OCI-LY7 (cell line): ENCODE results near the gene FNIP1. TPM values are rescaled to one million over a fixed set of nuclear protein-coding genes. Genes with fewer than 3 reads are reported as not detected.

Experiments used
- BruUV-seq: library from RNA; stranded (reverse); fragments of 400-500 nt; replicated peaks from 2 replicates; lab custom pipeline; 2021; lab: Mats Ljungman, UMichigan
- CTCF ChIA-PET: fragments of 300-600 bp; sonication (Branson Sonifier 250); formaldehyde crosslinking; loops from one replicate; lab custom pipeline; 2022; ENCODE audit warnings: antibody characterized with exemption; ENCODE audit not compliant: unreplicated experiment; lab: Charles Lee
- POLR2A ChIA-PET: fragments of 300-600 bp; sonication (Branson Sonifier 250); formaldehyde crosslinking; loops from one replicate; lab custom pipeline; 2022; ENCODE audit warnings: antibody characterized with exemption; lab: Charles Lee
- DNase-seq: peaks from one replicate; pipeline ENCODE4 v3.0.0-alpha.2; 2015; ENCODE audit warnings: low spot score
- H2AFZ ChIP-seq: fragments of 200-600 bp; sonication (generic), shearing (Covaris generic); 2 replicates; pipeline ENCODE4 v1.6.1; 2014; ENCODE audit warnings: mild to moderate bottlenecking, antibody characterized with exemption, low read length, moderate library complexity
- H3K27ac ChIP-seq: fragments of 200-600 bp; sonication (generic); 2 replicates; pipeline ENCODE4 v1.5.1; 2014; ENCODE audit warnings: mixed run types, low read depth, mild to moderate bottlenecking, moderate library complexity, low read length, inconsistent platforms; ENCODE audit not compliant: poor library complexity, severe bottlenecking
- H3K36me3 ChIP-seq: fragments of 200-600 bp; sonication (generic); 2 replicates; pipeline ENCODE4 v1.6.1; 2014; ENCODE audit warnings: mild to moderate bottlenecking, antibody characterized with exemption, low read length, moderate library complexity, mixed read lengths; ENCODE audit not compliant: insufficient read depth
- H3K4me1 ChIP-seq: fragments of 200-600 bp; sonication (generic); 2 replicates; pipeline ENCODE4 v1.5.1; 2014; ENCODE audit warnings: mild to moderate bottlenecking, low read length; ENCODE audit not compliant: insufficient read depth, poor library complexity, severe bottlenecking
- H3K4me2 ChIP-seq: fragments of 200-600 bp; sonication (generic); 2 replicates; pipeline ENCODE4 v1.6.1; 2014; ENCODE audit warnings: mild to moderate bottlenecking, low read length
- H3K4me3 ChIP-seq: fragments of 200-600 bp; sonication (generic); 2 replicates; pipeline ENCODE4 v1.5.1; 2014; ENCODE audit warnings: mild to moderate bottlenecking, low read depth, low read length; ENCODE audit not compliant: poor library complexity, severe bottlenecking
- H3K79me2 ChIP-seq: fragments of 200-600 bp; sonication (generic); 2 replicates; pipeline ENCODE4 v1.6.1; 2016; ENCODE audit warnings: low read depth, mild to moderate bottlenecking, low read length, moderate library complexity, mixed read lengths; ENCODE audit not compliant: insufficient read depth
- H3K9me2 ChIP-seq: fragments of 200-600 bp; sonication (generic); 2 replicates; pipeline ENCODE4 v1.6.1; 2016; ENCODE audit warnings: mild to moderate bottlenecking, low read length, mixed read lengths; ENCODE audit not compliant: insufficient read depth
- H3K9me3 ChIP-seq: fragments of 200-600 bp; sonication (generic); 2 replicates; pipeline ENCODE4 v1.6.1; 2014; ENCODE audit warnings: mild to moderate bottlenecking, mixed run types, low read length, mixed read lengths
- H4K20me1 ChIP-seq: fragments of 200-600 bp; sonication (generic); 2 replicates; pipeline ENCODE4 v1.6.1; 2014; ENCODE audit warnings: mild to moderate bottlenecking, antibody characterized with exemption, low read length, moderate library complexity, mixed read lengths; ENCODE audit not compliant: insufficient read depth
- CTCF ChIP-seq: fragments of 200-600 bp; sonication (generic); conservative IDR thresholded peaks from 2 replicates; pipeline ENCODE4 v1.5.1; 2014; ENCODE audit warnings: mild to moderate bottlenecking, antibody characterized with exemption, low read length, moderate library complexity, mixed read lengths
- EZH2phosphoT487 ChIP-seq: fragments of 200-600 bp; sonication (generic); IDR thresholded peaks from 2 replicates; pipeline ENCODE4 v1.6.1; 2018; ENCODE audit warnings: low read depth, borderline replicate concordance, mild to moderate bottlenecking, mixed run types, antibody characterized with exemption, low read length, moderate library complexity, mixed read lengths
- intact Hi-C: fragments of 100-400 bp; cut with micrococcal nuclease; formaldehyde crosslinking; loops from one replicate; pipeline ENCODE4 v1.10.0; 2022; ENCODE audit not compliant: unreplicated experiment
- total RNA-seq, 2 experiments: library from RNA; depleted of rRNA in 1 of 2; stranded (reverse); fragments of >200 nt in 1 of 2; shearing (Covaris generic) in 1 of 2; gene quantifications; 2 replicates each; pipeline ENCODE4 v1.2.3, GENCODE V29; 2014 to 2022

Gene FNIP1
- total RNA-seq, 2 experiments from 2014 or later, result 19.4 to 20.6 TPM

- Histone ChIP-seq H3K4me2 (no peak overlapping the region), H4K20me1 (peaks cover 34% of the 10 kb centered on the region), H3K27ac (no peak overlapping the region), H3K9me2 (no peaks in the 10 kb centered on the region), H3K4me3 (no peak overlapping the region), H3K79me2 (peaks cover 100% of the 10 kb centered on the region), H2AFZ (no peak overlapping the region), H3K4me1 (peaks cover 30% of the 10 kb centered on the region), H3K36me3 (peaks cover 54% of the 10 kb centered on the region), H3K9me3 (no peaks in the 10 kb centered on the region; the same call in 1 of the 2 replicates)
- intact Hi-C loops, result no loop called here
- CTCF ChIA-PET, result no interaction called here
- DNase-seq, result no peak
- TF ChIP-seq EZH2phosphoT487 (no peak), CTCF (no peak)
- POLR2A ChIA-PET, result no interaction called here
- BruUV-seq, result no TSS peak
Observed at GRCh38 chr5:131607418-131607817, 189.4 kb downstream of the FNIP1 start.

GRCh38 chr5:131605086-131605485 lies 191.7 kb downstream of the FNIP1 start:
- H3K79me2 ChIP-seq, result peaks cover 88% of the 10 kb centered on the region
- no peak for DNase-seq
- H2AFZ ChIP-seq, result no peak overlapping the region
- no peaks in the 10 kb centered on the region for H3K9me3 ChIP-seq
- intact Hi-C loops, result no loop called here
- no peak overlapping the region for H3K4me2 ChIP-seq
- POLR2A ChIA-PET, result interaction anchor here (0.7 to 1.5 kb wide), 4 partner anchors 8 to 141 kb away, joined by 3 to 4 read pairs (median 3); no protein-coding TSS in a partner anchor
- no TSS peak for BruUV-seq
- CTCF ChIA-PET, result no interaction called here
- peaks cover 25% of the 10 kb centered on the region for H4K20me1 ChIP-seq
- H3K36me3 ChIP-seq, result peaks cover 49% of the 10 kb centered on the region
- H3K4me1 ChIP-seq, result peaks cover 28% of the 10 kb centered on the region
- H3K27ac ChIP-seq, result no peak overlapping the region
- H3K4me3 ChIP-seq, result no peak overlapping the region
- TF ChIP-seq CTCF (no peak), EZH2phosphoT487 (no peak)
- no peaks in the 10 kb centered on the region for H3K9me2 ChIP-seq

- POLR2A ChIA-PET, result interaction anchor here (1.5 kb wide), 1 partner anchor 37 kb away, joined by 9 read pairs; no protein-coding TSS in a partner anchor
- CTCF ChIA-PET, result no interaction called here
- H3K4me1 ChIP-seq, result no peaks in the 10 kb centered on the region
- BruUV-seq, result no TSS peak
- H4K20me1 ChIP-seq, result 0 out of 2 replicates have a peak, but pooled peaks cover 8% of the 10 kb centered on the region
- no peak overlapping the region for H3K27ac ChIP-seq
- H3K4me3 ChIP-seq, result no peak overlapping the region
- H3K36me3 ChIP-seq, result peaks cover 88% of the 10 kb centered on the region
- H3K79me2 ChIP-seq, result peaks cover 85% of the 10 kb centered on the region
- H3K4me2 ChIP-seq, result no peak overlapping the region
- intact Hi-C loops, result no loop called here
- no peak for DNase-seq
- no peak overlapping the region for H2AFZ ChIP-seq
- peaks cover 11% of the 10 kb centered on the region for H3K9me3 ChIP-seq
- TF ChIP-seq CTCF, result no peak
- no peaks in the 10 kb centered on the region for H3K9me2 ChIP-seq
Observed at GRCh38 chr5:131595088-131596033, 201.5 kb downstream of the FNIP1 start.
